A549 (cell line): ENCODE results near the gene TREH. TPM values are rescaled to one million over a fixed set of nuclear protein-coding genes. Genes with fewer than 3 reads are reported as not detected.

Experiments
- ATAC-seq, 2 experiments: fragments of 200-7000 bp in 1 of 2; fragments of >200 bp in 1 of 2; cut with Nextera tagmentation in 1 of 2; cut with Tn5 transposase in 1 of 2; 3 replicates each; pipeline versions ENCODE4 v1.8.0 to v1.9.1; 2018 to 2020; ENCODE audit warnings: mild to moderate bottlenecking in 1 of 2, moderate library complexity in 1 of 2
- CTCF ChIA-PET: fragments of 300-600 bp; sonication (Branson Sonifier 250); formaldehyde crosslinking; extraction: SDS; loops from one replicate; lab custom pipeline; 2021; ENCODE audit warnings: antibody characterized with exemption, inconsistent platforms; lab: Yijun Ruan, JAX
- POLR2A ChIA-PET: fragments of 350-600 bp; formaldehyde crosslinking; extraction: SDS; loops from one replicate; lab custom pipeline; 2021; ENCODE audit warnings: antibody characterized with exemption, inconsistent platforms; lab: Yijun Ruan, JAX
- DNase-seq, 2 experiments: peaks; one replicate each; pipeline versions ENCODE4 v3.0.0 to v3.0.0-alpha.2; 2011 to 2016; ENCODE audit warnings: low read depth in 1 of 2, low spot score in 1 of 2
- FAIRE-seq: peaks from 2 replicates; lab custom pipeline; 2011; peaks lifted over from hg19 to GRCh38; lab: Jason Lieb, UNC
- H3K27ac ChIP-seq, 2 experiments: fragments of >200 bp; sonication (Bioruptor Twin); formaldehyde crosslinking; 3 replicates each; pipeline ENCODE4 v1.5.1; 2016 to 2017
- H3K4me1 ChIP-seq: fragments of >200 bp; sonication (Bioruptor Twin); formaldehyde crosslinking; 3 replicates; pipeline ENCODE4 v1.6.1; 2016
- H3K4me2 ChIP-seq: fragments of >200 bp; sonication (Bioruptor Twin); formaldehyde crosslinking; 3 replicates; pipeline ENCODE4 v1.6.1; 2016
- H3K4me3 ChIP-seq: fragments of >200 bp; sonication (Bioruptor Twin); formaldehyde crosslinking; 3 replicates; pipeline ENCODE4 v1.5.1; 2016
- H3K9me3 ChIP-seq: fragments of >200 bp; sonication (Bioruptor Twin); formaldehyde crosslinking; 3 replicates; pipeline ENCODE4 v1.6.1; 2016
- BHLHE40 ChIP-seq: IDR thresholded peaks from 2 replicates; pipeline ENCODE4 v1.6.1; 2012; ENCODE audit warnings: low read depth, low read length, inconsistent platforms
- CBX2 ChIP-seq: fragments of 200-600 bp; sonication (generic); IDR thresholded peaks from 2 replicates; pipeline ENCODE4 v1.6.1; 2016; ENCODE audit warnings: low read depth, mild to moderate bottlenecking, borderline replicate concordance
- CBX8 ChIP-seq: fragments of 200-600 bp; sonication (generic); IDR thresholded peaks from 2 replicates; pipeline ENCODE4 v1.6.1; 2016
- CEBPB ChIP-seq, 2 experiments: fragments of >200 bp in 1 of 2; sonication (Bioruptor Twin) in 1 of 2; formaldehyde crosslinking in 1 of 2; IDR thresholded peaks; 2 replicates each; pipeline ENCODE4 v1.6.1; 2012 to 2016
- EP300 ChIP-seq, 2 experiments: fragments of >200 bp; sonication (Bioruptor Twin); formaldehyde crosslinking; IDR thresholded peaks; 2 replicates in 1 of 2; 3 replicates in 1 of 2; pipeline ENCODE4 v1.6.1; 2016 to 2017
- GATA3 ChIP-seq: IDR thresholded peaks from 2 replicates; pipeline ENCODE4 v1.6.1; 2012; ENCODE audit warnings: borderline replicate concordance
- JUNB ChIP-seq: fragments of >200 bp; sonication (Bioruptor Twin); formaldehyde crosslinking; IDR thresholded peaks from 2 replicates; pipeline ENCODE4 v1.6.1; 2016
- MAFK ChIP-seq: fragments of 450-650 bp; IDR thresholded peaks from 2 replicates; pipeline ENCODE4 v1.6.1; 2014; ENCODE audit not compliant: partially characterized antibody
- NFE2L2 ChIP-seq: fragments of 150-350 bp; conservative IDR thresholded peaks from 2 replicates; pipeline ENCODE4 v1.6.1; 2014; ENCODE audit warnings: low read length
- RAD21 ChIP-seq, 2 experiments: fragments of >200 bp in 1 of 2; sonication (Bioruptor Twin) in 1 of 2; formaldehyde crosslinking in 1 of 2; IDR thresholded peaks in 1 of 2; conservative IDR thresholded peaks in 1 of 2; 2 replicates in 1 of 2; 3 replicates in 1 of 2; pipeline ENCODE4 v1.6.1; 2012 to 2018; ENCODE audit warnings: inconsistent platforms in 1 of 2
- RARB ChIP-seq: fragments of 250-450 bp; sonication (Bioruptor Pico); IDR thresholded peaks from 2 replicates; pipeline ENCODE4 v1.8.0; 2021; ENCODE audit warnings: mild to moderate bottlenecking, moderate library complexity
- RCOR1 ChIP-seq: fragments of 150-350 bp; IDR thresholded peaks from 2 replicates; pipeline ENCODE4 v1.6.1; 2014; ENCODE audit warnings: antibody characterized with exemption, low read length, low read depth
- RNF2 ChIP-seq: fragments of 200-600 bp; sonication (generic); IDR thresholded peaks from 2 replicates; pipeline ENCODE4 v1.6.1; 2016; ENCODE audit warnings: low read depth, mild to moderate bottlenecking, antibody characterized with exemption, moderate library complexity, borderline replicate concordance
- SREBF2 ChIP-seq: fragments of 450-650 bp; IDR thresholded peaks from 2 replicates; pipeline ENCODE4 v1.6.1; 2014; ENCODE audit warnings: mild to moderate bottlenecking, moderate library complexity
- TP53 ChIP-seq: fragments of 250-450 bp; sonication (Bioruptor Pico); IDR thresholded peaks from 2 replicates; pipeline ENCODE4 v1.5.0; 2021; ENCODE audit warnings: mild to moderate bottlenecking, moderate library complexity
- ZSCAN20 ChIP-seq: fragments of 250-450 bp; sonication (Bioruptor Pico); IDR thresholded peaks from 2 replicates; pipeline ENCODE4 v1.8.0; 2022; ENCODE audit warnings: mild to moderate bottlenecking, moderate library complexity
- WGBS: methylation state at CpG from one replicate; pipeline ENCODE4 v1.1.6; 2017; ENCODE audit errors: missing lambda C conversion rate; 5-methylcytosine and 5-hydroxymethylcytosine counted together
- polyA plus RNA-seq, 4 experiments: library from polyadenylated mRNA; depleted of rRNA in 3 of 4; stranded (reverse); fragments of >200 nt; fragmentation: RNase III in 1 of 4; extraction: RNeasy Plus Mini Kit Qiagen cat#74134 plus additional on column Dnase treatment in 1 of 4; gene quantifications; 2 replicates in 3 of 4; 3 replicates in 1 of 4; pipeline ENCODE4 v1.2.3, GENCODE V29; 2011 to 2017
- TF ChIP-seq, protein P1 (sequence below): fragments of >200 bp; sonication (Bioruptor Twin); formaldehyde crosslinking; IDR thresholded peaks from 3 replicates; pipeline ENCODE4 v1.6.1; 2016
- TF ChIP-seq, protein P2 (sequence below): IDR thresholded peaks from 2 replicates; pipeline ENCODE4 v1.6.1; 2012

TREH gene
- polyA plus RNA-seq, 2 of the 4 experiments (the other 2 are of a cell fraction), result 0.06 TPM; not detected in 1

DNA sequence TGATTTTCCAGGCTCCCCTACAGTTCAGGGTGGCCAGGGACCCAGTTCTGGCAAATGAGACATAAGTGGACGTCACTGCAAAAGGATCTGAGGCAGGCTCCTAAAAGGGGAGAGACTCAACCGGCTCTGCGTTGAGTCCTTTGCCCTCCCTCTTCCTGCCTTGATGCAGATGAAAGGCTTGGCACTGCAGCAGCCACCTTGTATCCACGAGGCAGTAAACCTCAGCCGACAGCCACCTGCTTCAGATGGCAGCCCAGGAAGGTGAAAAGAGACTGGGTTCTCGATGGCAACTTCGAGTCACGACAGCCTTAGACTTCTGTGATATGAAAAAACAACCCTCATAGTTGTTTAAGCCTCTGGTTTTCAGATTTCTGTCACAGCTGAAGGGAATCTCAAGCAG lies 14.7 kb upstream of the TREH start:
- ChIA-PET CTCF (interaction anchor here (0.6 to 1.1 kb wide), 4 partner anchors 37 to 250 kb away, joined by 3 to 4 read pairs (median 3); no protein-coding TSS in a partner anchor), POLR2A (no interaction called here)
- DNase-seq, result no peak
- no peak overlapping the region for H3K27ac ChIP-seq
- H3K4me2 ChIP-seq, result no peak overlapping the region
- 82% methylated on average over 7 of the region's 8 CpGs for WGBS
- FAIRE-seq, result no peak
- H3K4me1 ChIP-seq, result peaks cover 11% of the 10 kb centered on the region; the same call in 1 of the 3 replicates
- no peaks in the 10 kb centered on the region for H3K9me3 ChIP-seq
- TF ChIP-seq EP300 (IDR thresholded peaks at IDR 0.05), result no peak
- no peak for TF ChIP-seq GATA3
- TF ChIP-seq RCOR1, result no peak
- no peak for TF ChIP-seq SREBF2
- TF ChIP-seq CBX2, result no peak
- TF ChIP-seq ZSCAN20, result no peak
- no peak for TF ChIP-seq TP53 (CRISPR knock-in tag)
- no peak for TF ChIP-seq RARB (CRISPR knock-in tag)
- TF ChIP-seq, protein P1, sequence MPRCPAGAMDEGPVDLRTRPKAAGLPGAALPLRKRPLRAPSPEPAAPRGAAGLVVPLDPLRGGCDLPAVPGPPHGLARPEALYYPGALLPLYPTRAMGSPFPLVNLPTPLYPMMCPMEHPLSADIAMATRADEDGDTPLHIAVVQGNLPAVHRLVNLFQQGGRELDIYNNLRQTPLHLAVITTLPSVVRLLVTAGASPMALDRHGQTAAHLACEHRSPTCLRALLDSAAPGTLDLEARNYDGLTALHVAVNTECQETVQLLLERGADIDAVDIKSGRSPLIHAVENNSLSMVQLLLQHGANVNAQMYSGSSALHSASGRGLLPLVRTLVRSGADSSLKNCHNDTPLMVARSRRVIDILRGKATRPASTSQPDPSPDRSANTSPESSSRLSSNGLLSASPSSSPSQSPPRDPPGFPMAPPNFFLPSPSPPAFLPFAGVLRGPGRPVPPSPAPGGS, result no peak
- TF ChIP-seq MAFK, result no peak
- ATAC-seq, result no peak
- H3K4me3 ChIP-seq, result no peak overlapping the region

DNA sequence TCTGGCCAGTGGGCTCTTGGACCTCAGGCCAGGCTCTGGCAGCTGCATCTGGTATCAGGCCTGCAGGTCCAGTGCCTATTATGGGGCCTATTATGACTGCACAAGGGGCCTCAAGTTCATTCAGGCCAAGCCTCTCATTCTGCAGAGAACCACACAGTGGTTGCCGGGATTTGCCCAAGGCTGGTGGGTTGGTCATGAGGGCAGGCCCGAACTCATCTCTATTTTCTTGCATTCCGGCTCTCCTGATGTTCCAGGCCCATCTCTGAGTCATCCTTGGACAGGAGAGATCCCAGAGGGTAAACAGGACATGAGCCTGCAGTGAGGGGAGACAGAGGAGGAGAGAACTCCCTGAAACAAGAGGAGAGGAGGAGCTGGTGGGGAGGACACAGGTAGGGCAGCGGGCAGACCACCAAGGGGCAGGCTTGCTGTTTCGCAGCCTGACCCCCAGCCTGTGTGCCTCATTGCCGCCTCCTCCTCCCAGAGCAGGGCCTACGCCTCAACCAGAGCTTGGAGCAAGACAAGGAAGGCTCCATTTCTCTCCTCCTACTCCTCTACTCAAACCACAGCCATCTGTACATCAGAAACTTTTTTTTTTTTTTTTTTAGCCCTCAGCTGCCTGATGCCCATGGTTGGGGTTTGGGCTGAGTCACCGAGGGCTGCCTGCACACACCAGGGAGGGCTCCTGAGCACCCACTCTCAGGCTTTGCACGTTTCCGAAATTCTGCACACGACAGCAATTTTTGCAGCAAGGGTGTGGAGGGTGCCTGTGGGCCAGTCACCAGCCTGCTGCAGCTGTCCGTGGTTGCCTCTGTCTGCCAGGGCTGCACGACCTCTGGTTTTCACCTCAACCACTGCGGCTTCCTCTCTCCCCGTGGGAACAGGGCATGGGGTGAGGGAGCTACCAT lies 12.7 kb upstream of the TREH start:
- Histone ChIP-seq H3K4me1 (peaks cover 11% of the 10 kb centered on the region; the same call in 1 of the 3 replicates), H3K4me2 (no peak overlapping the region), H3K4me3 (no peak overlapping the region), H3K9me3 (no peaks in the 10 kb centered on the region), H3K27ac (0 out of 6 replicates have a peak overlapping the region, but pooled peaks of 1 of the 2 experiments have one; percentile 20)
- CTCF ChIA-PET, result interaction anchor here (0.8 to 5.3 kb wide), 5 partner anchors 70 to 266 kb away, joined by 3 to 61 read pairs (median 4); partner anchors contain the start of genes DDX6 and UPK2
- ATAC-seq (no peak), DNase-seq (no peak), FAIRE-seq (no peak)
- no peak for TF ChIP-seq BHLHE40
- TF ChIP-seq, protein P2, sequence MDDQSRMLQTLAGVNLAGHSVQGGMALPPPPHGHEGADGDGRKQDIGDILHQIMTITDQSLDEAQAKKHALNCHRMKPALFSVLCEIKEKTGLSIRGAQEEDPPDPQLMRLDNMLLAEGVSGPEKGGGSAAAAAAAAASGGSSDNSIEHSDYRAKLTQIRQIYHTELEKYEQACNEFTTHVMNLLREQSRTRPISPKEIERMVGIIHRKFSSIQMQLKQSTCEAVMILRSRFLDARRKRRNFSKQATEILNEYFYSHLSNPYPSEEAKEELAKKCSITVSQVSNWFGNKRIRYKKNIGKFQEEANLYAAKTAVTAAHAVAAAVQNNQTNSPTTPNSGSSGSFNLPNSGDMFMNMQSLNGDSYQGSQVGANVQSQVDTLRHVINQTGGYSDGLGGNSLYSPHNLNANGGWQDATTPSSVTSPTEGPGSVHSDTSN, result no peak
- TF ChIP-seq ZSCAN20, result no peak
- TF ChIP-seq NFE2L2, result no peak
- TF ChIP-seq CEBPB (IDR thresholded peaks at IDR 0.05), result no peak
- no peak for TF ChIP-seq JUNB
- no peak for TF ChIP-seq CBX8
- TF ChIP-seq RARB (CRISPR knock-in tag), result no peak
- TF ChIP-seq GATA3, result no peak
- TF ChIP-seq RNF2, result no peak
- TF ChIP-seq RCOR1, result no peak
- TF ChIP-seq, protein P1, result no peak
- TF ChIP-seq RAD21 (conservative IDR thresholded peaks at IDR 0.05 in 1 of 2, IDR thresholded peaks at IDR 0.05 in 1 of 2), result no peak
- POLR2A ChIA-PET, result no interaction called here
- WGBS, result 79% methylated on average over 14 of the region's 15 CpGs
